ENCODE measurements around the gene SSNA1. TPM values are rescaled to one million over a fixed set of nuclear protein-coding genes. Genes with fewer than 3 reads are reported as not detected.

The SSNA1 gene
- polyA plus RNA-seq, 1 experiment = 35.0 TPM

DNA sequence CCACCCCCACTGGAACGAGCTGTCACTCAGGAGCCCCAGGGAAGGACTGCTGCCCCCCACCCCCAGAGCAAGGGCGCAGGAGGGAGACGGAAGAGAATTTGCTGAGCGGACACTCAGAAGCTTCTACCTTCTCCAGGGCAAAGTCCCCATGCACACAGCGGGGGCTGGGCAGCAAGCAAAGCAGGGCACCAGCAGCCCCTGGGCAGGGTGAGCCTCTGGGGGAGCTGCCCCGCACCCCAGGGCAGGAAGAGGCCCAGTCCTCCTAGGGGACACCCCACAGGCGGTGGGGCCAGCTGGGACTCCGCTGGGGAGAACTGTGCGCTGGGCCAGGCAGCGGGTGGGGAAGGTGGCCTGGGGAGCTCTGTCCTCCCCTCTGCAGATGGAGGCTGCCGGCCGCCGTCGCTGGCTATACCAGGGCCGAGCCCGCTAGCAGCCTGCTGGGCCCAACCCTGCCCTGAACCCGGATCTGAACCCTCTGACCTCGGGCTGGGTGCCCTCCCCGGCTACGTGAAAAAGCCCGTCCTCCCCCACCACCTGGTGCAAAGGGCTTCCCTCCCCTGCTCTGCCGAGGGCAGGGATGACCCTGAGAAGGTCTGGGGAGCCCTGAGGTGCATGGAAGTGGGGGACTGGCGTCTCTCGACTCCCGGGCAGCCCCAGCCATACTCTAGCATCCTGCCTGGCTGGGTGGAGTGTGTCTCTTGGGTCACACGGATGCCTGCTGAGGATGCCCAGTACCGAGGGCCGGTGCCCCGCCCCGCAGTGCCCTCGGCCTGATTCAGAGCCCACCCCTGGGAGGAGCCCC is 41.6 kb downstream of the SSNA1 start:
- DNase-seq (ENCODE audit: low read depth, low spot score) = no peak
- Histone ChIP-seq H3K4me3 (ENCODE audit: low read depth, low read length) (no peak overlapping the region), H3K27me3 (ENCODE audit: control insufficient read depth, insufficient read depth, low read length) (no peaks in the 10 kb centered on the region), H3K27ac (ENCODE audit: low read depth, low read length) (no peak overlapping the region), H3K9me3 (ENCODE audit: control insufficient read depth, insufficient read depth, low read length) (no peaks in the 10 kb centered on the region; the same call in 1 of the 2 replicates)
- TF ChIP-seq, protein P1, sequence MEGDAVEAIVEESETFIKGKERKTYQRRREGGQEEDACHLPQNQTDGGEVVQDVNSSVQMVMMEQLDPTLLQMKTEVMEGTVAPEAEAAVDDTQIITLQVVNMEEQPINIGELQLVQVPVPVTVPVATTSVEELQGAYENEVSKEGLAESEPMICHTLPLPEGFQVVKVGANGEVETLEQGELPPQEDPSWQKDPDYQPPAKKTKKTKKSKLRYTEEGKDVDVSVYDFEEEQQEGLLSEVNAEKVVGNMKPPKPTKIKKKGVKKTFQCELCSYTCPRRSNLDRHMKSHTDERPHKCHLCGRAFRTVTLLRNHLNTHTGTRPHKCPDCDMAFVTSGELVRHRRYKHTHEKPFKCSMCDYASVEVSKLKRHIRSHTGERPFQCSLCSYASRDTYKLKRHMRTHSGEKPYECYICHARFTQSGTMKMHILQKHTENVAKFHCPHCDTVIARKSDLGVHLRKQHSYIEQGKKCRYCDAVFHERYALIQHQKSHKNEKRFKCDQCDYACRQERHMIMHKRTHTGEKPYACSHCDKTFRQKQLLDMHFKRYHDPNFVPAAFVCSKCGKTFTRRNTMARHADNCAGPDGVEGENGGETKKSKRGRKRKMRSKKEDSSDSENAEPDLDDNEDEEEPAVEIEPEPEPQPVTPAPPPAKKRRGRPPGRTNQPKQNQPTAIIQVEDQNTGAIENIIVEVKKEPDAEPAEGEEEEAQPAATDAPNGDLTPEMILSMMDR (IDR thresholded peaks at IDR 0.05; ENCODE audit: low read depth, low read length) = no peak
- POLR2A ChIA-PET = interaction anchor here (0.6 to 1.9 kb wide), 2 partner anchors 11 to 25 kb away, joined by 3 to 7 read pairs; partner anchors contain the start of gene TUBB4B
- CTCF ChIA-PET = no interaction called here

DNA sequence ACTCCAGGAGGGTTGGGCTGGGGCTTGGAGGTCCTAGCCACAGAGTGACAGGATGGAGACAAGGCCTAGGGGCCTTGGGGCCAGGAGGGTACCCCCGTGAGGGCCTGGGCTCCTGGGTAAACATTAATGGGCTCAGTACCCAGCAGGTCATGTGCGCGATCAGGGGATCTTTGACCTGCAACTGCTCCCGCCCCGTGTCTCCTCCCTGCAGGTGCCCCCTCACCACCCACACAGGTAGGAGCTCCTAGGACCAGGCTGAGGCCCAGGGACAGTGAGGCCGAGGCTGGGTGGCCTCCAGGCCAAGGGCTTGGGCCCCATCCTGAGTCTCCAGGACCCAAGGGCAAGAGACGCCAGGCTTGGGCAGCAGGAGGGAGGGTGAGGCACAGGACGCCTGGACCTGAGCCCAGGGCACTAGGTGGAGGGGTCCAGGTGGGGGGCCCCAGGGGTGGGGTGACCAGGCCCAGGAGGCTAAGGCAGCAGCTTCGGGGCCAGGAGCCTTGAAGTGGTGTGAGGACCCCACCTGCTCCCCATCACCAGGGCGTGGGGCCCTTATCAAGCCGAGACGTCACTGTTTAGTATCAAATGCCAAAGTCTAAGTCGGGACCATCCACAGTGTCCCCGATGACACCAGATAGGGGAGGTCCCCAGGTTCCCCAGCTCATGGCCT is 42.4 kb downstream of the SSNA1 start, which contains the start of gene SLC34A3:
Gene SLC34A3, plus strand, starts transcription at position 197 of the 667 bp plus-strand sequence. CDS start 802 bp downstream, outside the sequence.
- CTCF ChIA-PET = no interaction called here
- no peaks in the 10 kb centered on the region for H3K27me3 ChIP-seq (ENCODE audit: control insufficient read depth, insufficient read depth, low read length)
- H3K4me3 ChIP-seq (ENCODE audit: low read depth, low read length) = no peak within 1 kb of the TSS
- H3K9me3 ChIP-seq (ENCODE audit: control insufficient read depth, insufficient read depth, low read length) = no peaks in the 10 kb centered on the region; the same call in 1 of the 2 replicates
- TF ChIP-seq, protein P1 (IDR thresholded peaks at IDR 0.05; ENCODE audit: low read depth, low read length) = no peak
- DNase-seq (ENCODE audit: low read depth, low spot score) = no peak
- POLR2A ChIA-PET = interaction anchor here (1.9 kb wide), 1 partner anchor 10 kb away, joined by 7 read pairs; the partner anchor contains the start of gene TUBB4B
- H3K27ac ChIP-seq (ENCODE audit: low read depth, low read length) = no peak within 1 kb of the TSS

DNA sequence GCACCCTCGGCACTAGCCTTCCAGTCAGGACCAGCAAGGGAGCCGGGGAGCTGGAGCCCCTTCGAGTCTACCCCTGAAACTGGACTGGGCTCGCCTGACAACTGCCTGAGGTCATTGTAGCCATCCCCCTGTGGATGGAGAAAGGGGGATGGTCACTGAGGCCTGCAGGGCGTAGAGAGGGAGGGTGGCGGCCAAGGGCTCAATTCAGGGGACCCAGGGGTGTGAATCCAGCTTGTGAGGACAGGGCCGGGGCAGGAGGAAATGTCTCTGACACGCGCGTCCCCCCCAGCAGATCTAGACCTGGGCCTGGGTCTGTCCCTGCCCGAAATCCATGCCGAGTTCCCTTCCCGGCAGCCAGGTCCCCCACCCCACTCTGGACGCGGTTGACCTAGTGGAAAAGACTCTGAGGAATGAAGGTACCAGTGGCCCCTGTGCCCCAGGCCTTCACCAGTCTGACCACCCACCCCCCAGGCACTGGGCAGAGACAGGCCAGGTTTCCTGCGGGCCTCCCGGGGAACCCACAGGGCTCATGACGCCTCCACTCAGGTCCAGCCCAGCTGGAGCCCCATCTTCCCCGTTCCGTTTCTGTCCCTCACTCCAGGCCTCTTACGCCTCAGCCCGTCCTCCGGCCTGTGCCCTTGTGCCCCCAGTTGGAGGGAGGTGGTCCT is 43.0 kb downstream of the SSNA1 start:
- TF ChIP-seq, protein P1 (IDR thresholded peaks at IDR 0.05; ENCODE audit: low read depth, low read length) = no peak
- DNase-seq (ENCODE audit: low read depth, low spot score) = no peak
- ChIA-PET CTCF (no interaction called here), POLR2A (interaction anchor here (1.9 kb wide), 1 partner anchor 9 kb away, joined by 7 read pairs; the partner anchor contains the start of gene TUBB4B)
- no peaks in the 10 kb centered on the region; the same call in 1 of the 2 replicates for H3K9me3 ChIP-seq (ENCODE audit: control insufficient read depth, insufficient read depth, low read length)
- no peak overlapping the region for H3K4me3 ChIP-seq (ENCODE audit: low read depth, low read length)
- H3K27ac ChIP-seq (ENCODE audit: low read depth, low read length) = no peak overlapping the region
- H3K27me3 ChIP-seq (ENCODE audit: control insufficient read depth, insufficient read depth, low read length) = no peaks in the 10 kb centered on the region

DNA sequence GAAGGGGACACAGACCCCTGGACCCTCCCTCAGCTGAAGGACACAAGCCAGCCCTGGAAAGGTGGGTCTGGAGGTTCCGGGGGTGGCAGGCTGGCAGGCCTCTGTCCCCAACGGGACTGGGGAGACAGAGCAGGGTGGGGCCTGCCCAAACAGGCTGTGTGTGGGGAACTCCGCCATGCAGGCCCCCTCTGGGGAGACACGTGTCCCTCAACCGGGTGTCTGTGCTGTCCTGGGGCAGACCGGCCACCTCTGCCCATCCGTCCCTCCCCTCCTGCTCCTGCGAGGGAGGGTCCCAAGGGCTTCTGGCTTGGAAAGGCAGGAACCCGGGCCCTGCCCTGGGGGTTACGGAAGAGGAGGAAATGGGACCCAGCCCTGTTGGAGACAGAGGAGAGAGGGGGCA is 43.6 kb downstream of the SSNA1 start:
- ChIA-PET POLR2A (no interaction called here), CTCF (no interaction called here)
- H3K27me3 ChIP-seq (ENCODE audit: control insufficient read depth, insufficient read depth, low read length) = no peaks in the 10 kb centered on the region
- no peak for DNase-seq (ENCODE audit: low read depth, low spot score)
- H3K9me3 ChIP-seq (ENCODE audit: control insufficient read depth, insufficient read depth, low read length) = no peaks in the 10 kb centered on the region; the same call in 1 of the 2 replicates
- TF ChIP-seq, protein P1 (IDR thresholded peaks at IDR 0.05; ENCODE audit: low read depth, low read length) = no peak
- no peak overlapping the region for H3K4me3 ChIP-seq (ENCODE audit: low read depth, low read length)
- H3K27ac ChIP-seq (ENCODE audit: low read depth, low read length) = no peak overlapping the region
